HG03432 (cell line): ENCODE results near the gene PPP1R1C.

Source experiments
- ATAC-seq: cut with Tn5 transposase; IDR thresholded peaks from one replicate; pipeline ENCODE4 v1.9.1; 2021; ENCODE audit warnings: mild to moderate bottlenecking, moderate library complexity; ENCODE audit not compliant: unreplicated experiment

The PPP1R1C gene

DNA sequence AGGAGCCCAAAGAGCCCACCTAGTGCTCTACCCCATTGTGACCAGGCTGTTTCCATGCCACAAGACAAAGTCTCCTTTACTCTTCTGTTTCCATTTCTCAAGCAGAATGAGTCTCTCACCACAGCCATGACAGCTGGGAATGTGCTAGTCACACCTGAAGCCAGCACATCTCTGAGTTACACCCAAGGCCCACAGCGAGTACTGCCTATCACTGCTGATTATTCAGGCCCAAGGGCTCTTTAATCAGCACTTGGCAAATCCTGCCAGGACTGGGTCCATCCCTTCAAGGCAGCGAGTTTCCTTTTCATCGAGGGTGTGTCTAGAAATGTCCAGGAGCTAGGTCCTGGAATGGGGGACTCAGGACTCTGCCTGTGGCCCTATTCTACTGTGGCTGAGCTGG is 14.6 kb upstream of the PPP1R1C start:
- ATAC-seq: no peak

DNA sequence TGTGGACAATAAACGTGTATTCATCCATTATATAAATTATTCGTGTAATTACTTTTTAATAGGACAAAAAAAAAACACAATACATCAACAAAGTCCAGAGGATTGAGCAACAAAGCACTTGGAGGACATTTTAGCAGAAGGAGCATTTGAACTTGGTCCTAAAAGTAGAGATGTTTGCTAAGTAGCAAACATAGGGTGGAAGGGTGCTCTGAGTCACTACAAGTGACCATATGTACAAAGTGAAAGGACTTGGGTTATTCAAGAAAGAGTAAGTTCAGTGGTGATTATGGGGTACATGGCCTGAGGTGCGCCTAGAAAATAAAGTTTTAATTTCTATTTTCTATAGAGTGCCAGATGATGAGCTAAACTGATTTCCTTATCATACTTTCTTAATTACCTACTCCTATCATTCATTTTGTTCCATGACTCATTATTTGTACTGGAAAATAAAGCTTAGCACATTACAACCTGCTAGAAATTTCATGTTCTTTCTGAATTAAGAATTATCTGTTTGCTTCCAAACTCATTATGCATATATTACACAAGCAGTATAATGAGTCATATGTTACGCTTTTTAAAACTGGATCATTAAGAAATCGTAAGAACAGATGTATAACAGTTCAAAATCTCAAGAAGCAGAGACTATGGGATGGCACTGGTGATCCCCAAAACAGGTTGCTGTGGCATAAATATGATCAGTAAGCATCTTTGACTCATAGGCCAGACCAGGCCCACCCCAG is 13.1 kb upstream of the PPP1R1C start:
- no peak for ATAC-seq

DNA sequence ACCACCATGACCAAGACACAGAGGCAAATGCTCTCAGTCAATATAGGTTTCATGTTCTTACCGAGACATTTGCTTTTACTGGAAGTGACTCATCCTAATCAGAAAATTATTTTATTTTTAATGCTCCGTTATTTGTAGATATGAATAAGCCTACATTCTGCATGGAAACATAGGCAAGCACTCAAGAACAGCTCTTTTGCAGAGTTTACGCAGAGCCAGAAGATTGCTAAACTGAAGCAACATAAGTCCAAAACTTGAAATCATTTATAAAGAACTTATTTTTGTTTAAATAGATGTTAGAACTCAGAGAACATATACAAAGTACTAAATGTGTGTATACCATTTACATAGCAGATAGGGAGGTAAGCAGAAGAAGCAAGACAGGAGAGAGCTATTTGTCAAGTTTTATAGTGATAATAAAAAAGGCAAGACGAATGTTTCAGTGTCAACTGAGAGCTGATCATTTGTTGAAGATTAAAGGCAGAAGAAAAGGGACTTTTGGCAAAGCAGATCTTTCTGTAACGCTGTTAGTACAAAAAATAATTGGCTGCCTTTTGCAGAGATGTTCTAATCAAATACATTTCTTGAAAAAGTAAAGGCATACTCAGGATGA is 12.4 kb upstream of the PPP1R1C start:
- ATAC-seq: no peak

DNA sequence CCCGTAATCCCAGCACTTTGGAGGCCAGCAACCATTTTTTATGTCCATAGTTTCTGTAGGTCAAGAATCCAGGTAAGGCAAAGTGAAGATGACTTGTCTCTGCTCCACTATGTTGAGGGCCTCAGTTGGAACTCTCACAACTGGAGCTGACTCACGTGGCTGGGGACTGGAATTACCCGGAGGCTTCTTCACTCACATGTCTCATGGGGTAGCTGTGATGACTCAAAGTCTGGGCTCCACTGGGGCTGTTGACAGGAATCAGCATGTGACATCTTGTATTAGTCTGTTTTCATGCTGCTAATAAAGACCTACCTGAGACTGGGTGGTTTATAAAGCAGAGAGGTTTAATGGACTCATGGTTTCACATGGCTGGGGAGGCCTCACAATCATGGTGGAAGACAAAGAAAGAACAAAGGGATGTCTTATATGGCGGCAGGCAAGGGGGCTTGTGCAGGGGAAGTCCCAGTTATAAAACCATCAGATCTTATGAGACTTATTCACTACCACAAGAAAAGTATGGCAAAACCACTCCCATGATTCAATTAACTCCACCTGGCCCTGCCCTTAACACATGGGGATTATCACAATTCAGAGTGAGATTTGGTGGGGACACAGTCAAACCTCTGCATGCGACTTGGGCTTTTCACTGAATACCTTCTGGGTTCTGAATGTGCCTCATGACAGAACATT is 7.8 kb upstream of the PPP1R1C start:
- ATAC-seq: peak; percentile 68

DNA sequence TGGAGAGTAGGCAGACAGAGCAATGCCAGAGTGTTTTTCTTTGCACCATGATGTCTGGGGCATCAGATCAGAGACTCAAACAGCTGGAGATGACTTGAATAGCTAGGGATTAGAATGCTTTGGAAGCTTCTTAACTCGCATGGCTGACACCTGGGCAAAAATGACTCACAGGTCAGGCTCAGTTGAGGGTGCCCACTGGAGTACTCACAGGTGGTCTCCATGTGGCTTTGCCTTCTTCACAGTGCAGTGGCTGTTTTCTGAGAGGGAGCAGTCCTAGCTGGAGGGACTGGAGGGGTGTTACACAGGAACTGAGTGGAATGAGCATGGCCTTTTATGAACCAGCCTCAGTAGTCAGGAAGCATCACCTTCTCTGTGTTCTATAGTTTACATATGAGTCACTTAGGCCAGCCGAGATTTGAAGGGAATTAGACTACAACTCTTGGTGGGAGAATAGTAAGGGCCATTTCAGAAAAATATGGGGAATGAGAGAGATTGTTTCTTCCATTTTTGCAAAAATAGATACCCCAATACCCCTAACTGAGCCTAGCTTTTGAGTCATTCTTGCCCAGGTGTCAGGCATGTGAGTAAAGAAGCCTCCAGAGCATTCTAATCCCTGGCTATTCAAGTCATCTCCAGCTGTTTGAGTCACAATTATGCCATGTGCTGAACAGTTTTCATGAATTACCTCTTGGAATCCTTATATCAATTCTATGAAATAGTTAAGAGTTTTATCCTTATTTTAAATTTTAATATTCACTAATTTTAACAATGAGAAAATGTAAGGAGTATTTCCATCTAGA is 7.1 kb upstream of the PPP1R1C start:
- peak; percentile 31 for ATAC-seq

DNA sequence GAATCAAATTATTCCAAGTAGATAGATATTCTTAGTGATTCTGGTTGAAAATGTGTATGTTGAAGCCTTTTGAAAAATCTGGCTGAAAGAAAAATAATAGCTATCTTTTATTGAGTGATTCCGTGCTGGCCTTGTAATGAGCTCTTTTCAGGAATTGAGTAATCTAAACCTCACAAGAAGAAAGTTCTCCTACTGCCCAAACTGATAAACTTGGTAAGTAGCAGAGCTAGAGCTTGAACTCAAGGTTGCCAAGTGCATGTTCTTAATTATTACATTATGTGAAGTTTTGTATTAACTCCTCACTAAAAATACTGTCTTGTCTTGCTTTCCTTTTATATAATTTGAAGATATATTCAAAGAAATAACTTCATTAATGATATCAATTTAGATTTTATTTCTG is 1.6 kb upstream of the PPP1R1C start:
- ATAC-seq: no peak

DNA sequence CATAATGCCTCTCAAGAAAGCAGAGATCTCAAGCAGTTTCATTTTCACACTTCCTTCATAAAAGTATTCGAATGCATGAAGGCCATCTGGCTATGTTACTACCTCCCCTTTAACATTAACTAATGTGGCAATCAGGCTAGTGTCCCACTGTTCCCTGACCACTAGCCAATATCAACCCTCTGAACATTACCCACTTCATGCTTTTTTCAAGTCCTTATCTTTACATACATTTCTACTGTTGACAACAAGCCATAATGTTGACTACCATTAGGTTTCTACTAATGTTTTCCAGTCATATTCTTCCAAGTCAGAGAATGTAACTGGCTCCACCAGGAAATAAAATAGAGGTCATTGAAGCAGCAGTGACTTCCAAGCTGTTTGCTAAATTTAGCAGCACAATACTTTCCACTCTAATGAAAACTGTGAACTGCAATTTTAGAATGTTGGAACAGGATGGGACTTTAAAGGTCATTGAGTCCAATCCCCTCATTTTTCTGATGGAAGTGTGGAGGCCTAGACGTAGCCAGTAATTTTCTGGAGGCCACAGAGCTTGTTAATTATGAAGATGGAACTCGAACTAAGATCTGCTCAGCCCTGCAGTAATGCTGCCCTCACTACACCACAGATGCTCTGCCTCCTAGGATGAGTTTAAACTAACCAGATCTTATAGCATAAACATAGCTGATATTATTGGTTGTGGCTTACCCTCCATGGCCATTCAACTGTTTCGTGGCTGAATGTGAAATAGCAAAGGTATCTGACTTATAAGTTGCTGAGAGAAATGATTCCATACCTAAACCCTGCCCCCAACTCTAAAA is 630 bp upstream of the PPP1R1C start:
- ATAC-seq: no peak

DNA sequence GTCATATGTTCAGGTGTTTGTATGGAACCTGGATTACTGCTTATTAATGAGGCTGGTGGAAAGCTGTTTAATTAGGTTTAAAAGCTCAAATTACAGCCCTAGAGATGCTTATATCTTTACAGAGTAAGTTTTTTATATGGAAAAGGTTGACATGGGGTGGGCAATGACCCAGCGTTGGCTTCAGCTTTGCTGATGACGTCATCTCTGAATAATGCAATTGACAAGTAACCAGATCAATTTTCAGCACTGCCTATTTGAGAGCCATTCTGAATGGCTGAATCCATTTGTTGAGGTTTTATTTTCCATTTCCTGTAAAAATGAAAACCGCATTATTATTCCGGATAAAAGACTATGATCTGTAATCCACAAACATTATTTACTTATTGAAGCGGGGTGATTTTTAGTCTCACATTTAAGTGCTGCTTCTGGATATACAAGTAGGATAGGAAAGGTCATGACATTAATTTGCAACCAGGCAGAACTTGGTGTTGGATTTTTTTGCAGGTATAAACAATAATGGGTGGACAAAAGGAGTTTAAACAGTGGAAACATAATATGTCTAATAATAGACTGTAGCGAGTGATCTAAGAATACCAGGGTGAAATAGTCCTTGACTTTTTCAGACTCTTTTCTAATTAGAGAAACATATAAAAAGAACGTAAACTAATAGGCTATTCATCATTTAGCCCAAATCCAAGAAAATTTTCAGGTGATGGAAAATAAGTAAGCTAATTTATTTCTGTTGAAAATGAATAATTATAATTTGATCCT is 2.7 kb downstream of the PPP1R1C start:
- no peak for ATAC-seq

DNA sequence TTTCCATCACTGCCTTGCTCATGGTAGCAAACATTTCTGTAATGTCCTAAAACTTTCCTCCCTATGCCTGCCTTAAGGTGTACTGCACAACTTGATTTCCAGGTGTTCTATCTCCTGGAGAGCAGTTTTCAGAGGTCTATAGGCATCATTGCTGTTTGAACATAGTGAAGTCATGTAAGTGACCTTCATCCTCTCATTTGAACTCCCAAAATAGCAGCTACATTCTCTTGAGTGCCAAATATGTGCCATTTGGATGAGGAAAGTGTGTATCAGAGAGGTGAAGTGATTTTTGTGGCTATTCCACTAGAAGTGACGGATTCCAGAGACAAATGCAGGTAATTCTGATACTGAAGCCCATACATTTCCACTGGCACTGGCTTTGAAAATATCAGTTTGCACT is 3.4 kb downstream of the PPP1R1C start:
- no peak for ATAC-seq

DNA sequence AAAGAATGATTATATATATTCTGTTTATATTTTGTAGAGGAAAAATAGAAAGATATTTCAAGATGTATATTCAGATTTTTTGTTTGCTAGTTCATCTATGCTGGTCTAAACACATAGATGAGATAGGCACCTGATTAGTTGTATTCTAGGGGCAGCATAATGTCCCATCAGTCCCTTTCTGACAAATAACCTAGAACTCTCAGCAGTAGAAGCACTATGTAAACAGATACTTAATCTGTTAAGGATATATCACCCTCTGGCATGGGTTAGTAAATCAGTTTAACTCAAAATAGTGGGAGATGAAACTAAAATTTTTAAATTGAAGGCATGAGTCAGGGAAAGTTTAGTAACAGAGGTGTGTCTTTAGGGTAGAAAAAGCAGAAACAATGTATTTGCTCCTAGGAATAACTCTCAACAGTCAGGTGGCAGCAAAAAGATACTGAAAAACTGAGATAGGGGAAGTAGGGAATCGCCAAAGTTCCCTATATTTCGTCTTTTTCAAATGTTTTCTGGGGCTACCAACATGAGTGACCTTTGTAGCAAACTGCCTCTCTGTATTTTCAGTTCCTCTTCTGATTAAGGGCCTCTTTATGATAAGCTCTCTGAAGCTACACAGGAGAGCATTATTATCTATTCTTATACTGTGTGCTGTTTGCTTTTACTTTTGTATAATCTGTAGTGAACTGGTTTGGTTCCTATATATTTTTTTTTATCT is 5.7 kb downstream of the PPP1R1C start:
- ATAC-seq: peak; percentile 96

DNA sequence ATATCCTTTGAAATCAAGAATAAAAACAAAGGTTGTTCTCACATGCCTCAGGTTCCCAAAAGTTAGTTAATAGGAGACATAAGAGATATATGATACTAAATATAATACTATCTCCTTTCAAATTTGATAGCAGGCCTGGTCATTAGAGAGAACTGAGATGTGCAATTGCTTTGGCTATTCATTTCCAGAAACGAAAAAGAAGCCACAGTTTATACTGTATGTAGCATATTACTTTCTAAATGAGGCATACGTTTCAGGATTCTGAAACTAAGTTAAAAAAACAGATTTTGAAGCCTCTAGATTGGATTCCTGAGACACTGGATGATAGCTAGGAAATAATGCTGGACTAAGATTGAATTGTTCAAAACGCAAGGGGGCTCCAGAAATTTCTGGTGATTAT is 7.1 kb downstream of the PPP1R1C start:
- ATAC-seq: peak; percentile 85

DNA sequence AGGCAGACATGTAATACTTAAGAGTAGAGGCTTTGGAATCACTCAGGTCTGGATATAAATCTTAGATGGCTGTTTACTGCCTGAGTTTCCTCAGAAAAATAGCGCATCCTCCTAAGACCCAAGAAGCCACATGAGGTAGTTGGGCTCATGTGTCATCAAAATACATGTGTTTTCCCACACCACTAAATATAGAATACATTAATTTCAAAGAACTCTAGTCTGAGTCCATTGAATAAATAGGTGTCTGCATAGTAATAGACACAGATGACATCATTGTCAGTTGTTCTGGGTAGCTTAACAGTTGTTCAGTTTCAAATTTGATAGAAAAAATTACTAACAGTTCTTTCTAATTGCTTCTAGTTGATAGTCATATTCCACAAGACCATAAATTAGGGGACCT is 9.6 kb downstream of the PPP1R1C start:
- ATAC-seq: no peak

DNA sequence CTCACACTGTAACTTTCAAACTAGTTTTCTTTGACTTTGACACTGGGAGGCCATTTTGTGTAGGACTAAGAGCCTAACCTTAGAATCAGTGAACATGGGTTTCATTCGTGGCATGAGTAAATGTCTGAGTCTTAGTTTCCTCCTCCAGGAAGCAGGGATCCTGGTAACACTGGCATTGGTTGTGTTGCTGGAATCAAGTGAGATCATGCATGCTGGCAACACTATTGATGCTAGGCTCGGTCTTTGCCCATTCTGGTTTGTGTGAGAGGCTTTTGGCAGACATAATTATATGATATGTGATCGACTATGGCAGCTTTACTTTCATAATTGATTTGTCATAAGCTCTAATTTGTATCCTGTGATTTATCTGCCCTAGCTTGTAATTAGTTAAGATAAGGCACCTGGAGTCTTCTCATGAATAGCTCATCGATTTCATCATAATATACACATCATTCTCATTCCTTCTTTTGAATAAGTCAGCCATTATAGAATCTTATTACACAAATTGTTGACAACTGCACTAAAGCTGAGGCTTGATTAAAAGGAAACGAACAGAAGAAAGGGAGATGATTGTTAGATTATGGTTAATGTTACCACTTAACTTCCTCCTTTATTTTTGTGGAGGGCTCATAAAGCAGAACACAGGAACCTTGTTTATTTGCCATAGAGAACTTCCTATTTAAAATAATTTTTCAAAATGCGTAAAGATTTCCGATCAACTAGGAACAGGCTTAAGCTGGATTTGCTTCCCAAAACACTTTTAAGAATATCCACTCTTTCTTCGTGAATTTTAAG is 12.6 kb downstream of the PPP1R1C start:
- no peak for ATAC-seq

DNA sequence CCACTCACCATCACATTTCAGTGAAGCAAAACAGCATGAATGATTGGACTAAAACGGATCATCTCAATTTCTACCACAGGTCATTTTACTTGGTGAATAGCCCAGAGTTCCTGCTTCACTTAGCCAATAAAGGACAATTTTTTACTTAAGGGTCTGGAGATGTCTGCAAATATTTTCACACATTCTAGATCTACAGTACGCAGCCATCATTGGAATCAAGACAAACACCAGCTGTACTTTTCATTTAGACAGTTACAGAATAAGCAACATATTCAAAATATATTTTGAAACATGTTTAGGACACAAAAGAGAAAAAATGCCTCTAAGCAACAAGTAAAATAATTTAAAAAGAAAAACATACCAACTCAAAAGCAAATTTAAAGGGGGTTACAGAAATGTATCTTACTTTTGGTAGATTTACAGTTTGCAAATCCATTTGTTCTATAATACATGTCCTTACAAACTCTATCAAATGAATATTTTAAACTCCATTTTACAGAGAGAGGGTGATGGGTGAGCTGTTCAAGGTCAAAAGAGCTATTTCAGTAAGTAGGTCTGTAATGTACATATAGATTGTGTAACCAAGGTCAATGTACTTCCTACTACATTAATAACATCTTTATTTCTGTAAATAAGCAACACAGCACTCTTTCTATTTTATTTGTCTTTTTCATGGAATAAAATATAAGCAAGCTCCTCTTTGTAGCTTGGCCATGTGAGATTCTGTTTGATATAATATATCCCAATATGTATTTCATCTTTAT is 13.4 kb downstream of the PPP1R1C start:
- ATAC-seq: no peak

DNA sequence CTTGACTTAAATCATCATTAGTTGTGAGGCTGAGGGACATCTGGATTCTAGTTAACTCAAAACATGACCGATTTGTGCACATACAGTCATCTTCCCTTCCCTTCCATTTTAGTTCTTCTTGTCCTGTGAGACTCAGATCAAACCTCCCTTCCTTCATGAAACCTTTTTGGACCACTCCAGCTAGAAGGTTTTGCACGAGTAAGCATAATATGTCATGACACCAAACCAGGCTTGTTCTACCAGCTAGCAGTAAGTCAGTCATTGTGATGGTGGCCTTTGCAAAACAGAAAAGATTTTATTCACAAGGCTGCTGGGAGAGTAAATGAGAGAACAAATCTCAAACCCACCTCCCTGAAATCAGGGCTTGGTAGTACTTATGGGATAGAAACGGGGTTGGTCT is 14.3 kb downstream of the PPP1R1C start:
- no peak for ATAC-seq

DNA sequence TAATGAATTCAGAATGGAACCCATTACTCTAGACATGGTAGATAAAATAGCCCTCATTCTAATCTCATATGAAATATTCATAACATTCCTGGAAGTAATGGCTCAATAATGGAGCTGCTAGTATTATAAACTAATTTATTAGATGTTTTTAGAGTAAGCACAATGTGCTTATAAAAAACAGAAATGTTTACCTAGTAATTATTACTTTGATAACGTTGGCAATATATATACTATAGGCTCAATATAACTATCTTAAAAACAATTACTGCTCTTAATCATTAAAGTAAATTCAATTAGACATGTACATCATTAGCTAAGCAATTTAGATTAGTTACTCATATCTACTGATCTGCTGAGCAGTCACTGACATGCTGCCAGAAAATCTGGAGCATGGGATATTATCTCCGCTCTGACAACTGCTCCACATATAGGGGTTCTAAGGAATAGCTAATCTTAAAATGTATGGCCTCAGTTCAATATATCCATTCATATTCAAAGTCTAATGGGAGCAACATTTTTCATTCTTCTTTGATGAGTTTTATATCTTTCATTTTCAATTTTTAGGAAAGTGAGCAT is 19.4 kb downstream of the PPP1R1C start:
- ATAC-seq: no peak

DNA sequence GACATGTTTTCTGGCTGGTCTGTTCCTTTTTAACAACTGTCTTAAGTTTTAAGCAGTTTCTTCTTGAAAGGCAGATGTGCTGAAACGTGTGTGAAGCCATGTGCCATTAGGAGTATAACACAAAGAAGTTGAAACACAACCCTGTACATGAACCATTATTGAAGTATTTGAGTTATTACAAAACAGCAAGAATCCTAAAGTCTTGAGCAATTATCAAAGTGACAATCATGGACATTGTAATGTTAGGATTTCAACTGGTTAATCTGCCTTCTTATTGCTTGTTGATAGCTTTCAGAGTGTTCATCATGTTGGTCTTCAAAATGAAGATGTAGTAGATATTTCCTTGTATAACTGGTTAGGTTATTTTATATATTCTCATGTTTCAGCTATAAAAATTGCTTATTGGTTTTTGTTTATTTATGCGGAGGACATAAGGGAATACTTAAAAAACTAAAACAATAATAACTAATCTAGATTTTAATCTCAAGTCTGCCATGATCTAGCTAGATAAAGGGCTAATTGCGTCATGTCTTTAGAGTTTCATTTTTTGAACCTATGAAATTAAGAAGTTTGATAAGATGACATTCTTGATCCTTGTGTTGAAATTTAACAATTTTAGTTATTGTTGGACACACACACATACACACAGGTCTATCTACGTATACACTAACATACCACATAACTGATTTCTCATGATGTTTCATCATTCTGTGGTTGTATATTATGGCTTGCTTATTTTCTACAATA is 21.1 kb downstream of the PPP1R1C start:
- ATAC-seq: no peak
